Skin epidermis (tissue), 12 donors: ENCODE data around the gene ODAD4.
A peak's percentile ranks its signal among the peaks of the same experiment; 100 is the strongest.

Experiments used
- H3K27ac ChIP-seq, 21 experiments: fragments of 200-600 bp; sonication (generic) in 11 of 21; one replicate each; pipeline ENCODE4 v1.5.0; 2020; ENCODE audit warnings: mild to moderate bottlenecking in 3 of 21, inconsistent platforms in 2 of 21, moderate library complexity in 2 of 21
- H3K4me3 ChIP-seq, 7 experiments: fragments of 200-600 bp; sonication (generic) in 2 of 7; one replicate each; pipeline ENCODE4 v1.5.0; 2020; ENCODE audit warnings: inconsistent platforms in 2 of 7, mild to moderate bottlenecking in 2 of 7, moderate library complexity in 1 of 7

ODAD4 gene

DNA sequence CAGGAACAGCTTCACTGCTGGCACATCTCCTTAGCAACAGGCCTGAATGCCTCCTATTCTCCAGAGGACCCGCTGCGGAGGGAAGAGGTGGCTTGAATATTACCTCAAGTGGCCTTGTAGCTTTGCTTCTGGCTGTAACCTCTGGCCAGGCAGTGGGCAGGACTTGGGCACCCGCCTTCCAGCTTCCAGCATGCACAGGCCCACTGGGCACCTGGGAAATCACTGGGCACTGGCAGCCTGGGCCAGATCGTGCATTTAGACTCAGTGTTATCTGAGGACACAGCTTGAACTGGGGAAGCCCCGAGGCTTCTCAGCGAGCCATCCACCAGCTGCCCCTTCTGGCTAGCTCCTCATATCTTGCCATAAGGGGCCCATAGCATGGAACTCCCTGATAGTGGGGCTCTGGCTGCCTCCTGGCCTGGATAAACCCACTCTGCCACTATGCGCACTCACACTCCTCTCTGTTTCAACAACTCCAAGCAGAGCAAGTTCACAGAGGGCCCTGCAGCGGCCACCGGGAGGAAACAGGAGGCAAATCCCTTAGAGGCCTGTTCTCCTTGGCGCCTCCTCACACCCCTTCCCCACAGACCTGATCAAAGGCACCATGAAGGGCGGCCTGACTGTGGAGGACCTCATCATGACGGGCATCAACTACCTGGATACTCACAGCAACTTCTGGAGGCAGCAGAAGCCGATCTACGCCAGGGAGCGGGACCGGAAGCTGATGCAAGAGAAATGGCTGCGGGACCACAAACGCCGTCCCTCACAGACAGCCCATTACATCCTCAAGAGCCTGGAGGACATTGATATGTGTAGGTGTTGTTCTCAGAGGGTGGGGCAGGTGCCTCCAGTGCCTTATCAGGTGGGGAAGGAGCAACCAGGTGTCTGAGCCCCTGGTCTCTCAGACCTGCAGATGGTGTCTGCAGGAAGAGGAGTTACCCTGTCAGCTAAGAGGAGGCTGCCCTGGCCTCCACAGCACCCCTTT, 7.8 kb downstream of the ODAD4 start:
- Histone ChIP-seq H3K27ac (no peak overlapping the region), H3K4me3 (no peak overlapping the region)

DNA sequence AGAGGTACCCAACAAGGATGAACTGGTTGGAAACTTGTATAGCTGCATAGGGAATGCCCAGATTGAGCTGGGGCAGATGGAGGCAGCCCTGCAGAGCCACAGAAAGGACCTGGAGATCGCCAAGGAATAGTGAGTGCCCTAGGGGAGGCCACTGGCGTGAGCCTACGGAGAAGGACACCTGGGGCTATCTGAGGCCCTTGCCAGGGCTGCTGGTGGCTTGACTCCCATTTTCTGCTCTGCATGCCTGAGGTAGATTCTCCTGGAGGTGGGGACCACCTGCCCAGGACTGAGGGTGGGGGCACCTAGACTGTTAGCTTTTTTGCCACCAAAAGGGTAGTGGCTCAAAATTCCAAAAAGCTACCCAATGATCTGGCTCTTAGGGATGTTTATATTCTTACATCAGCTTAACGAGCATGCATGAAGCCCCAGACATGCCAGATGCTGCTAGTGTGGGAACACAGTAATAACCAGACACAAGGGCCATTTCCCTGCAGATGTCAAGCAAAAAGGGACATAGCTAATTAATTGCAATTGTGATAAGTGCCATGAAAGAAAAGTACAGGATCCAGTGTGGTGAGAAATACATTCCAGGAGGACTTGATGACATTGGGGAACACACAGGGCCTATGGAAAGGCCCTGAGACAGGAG, 8.8 kb downstream of the ODAD4 start:
- no peak overlapping the region for H3K27ac ChIP-seq
- no peak overlapping the region for H3K4me3 ChIP-seq

DNA sequence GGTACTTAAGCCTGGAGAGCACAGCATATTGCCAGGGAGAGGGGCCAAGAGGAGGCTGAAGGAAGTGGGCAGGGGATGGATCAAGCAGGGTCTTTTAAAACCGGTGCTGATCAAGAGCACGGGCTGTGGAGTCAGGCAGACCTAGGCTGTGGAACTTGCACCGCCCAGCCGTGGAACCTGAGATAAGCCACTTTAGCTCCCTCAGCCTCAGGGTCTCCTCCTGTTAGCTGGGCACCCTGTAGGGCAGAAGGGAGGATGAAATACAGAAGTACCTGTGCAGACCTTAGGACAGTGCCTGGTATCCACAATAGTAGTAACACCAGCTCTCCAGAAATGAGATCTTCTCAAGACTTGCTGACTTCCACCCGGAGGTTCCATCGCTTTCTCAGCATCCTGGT, 9.3 kb downstream of the ODAD4 start:
- H3K27ac ChIP-seq: no peak overlapping the region
- no peak overlapping the region for H3K4me3 ChIP-seq

DNA sequence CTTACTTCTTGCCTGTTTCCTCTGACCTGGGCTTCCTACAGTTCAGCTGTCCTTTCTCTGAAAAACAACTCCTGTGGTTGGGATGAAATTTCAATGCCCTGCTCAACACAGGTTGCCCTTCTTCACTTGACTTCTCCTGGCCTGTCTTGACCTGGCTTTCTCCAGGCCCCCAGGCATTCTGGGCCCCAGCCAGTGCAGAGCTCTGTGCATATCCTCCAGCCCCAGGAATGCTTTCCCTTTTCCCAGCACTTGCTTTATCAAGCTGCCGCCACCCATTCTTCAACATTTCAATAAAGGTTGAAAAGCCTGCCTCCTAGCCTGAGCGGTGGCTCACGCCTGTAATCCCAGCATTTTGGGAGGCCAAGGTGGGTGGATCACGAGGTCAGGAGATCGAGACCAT, 10.8 kb downstream of the ODAD4 start:
- H3K4me3 ChIP-seq: no peak overlapping the region
- H3K27ac ChIP-seq: no peak overlapping the region

DNA sequence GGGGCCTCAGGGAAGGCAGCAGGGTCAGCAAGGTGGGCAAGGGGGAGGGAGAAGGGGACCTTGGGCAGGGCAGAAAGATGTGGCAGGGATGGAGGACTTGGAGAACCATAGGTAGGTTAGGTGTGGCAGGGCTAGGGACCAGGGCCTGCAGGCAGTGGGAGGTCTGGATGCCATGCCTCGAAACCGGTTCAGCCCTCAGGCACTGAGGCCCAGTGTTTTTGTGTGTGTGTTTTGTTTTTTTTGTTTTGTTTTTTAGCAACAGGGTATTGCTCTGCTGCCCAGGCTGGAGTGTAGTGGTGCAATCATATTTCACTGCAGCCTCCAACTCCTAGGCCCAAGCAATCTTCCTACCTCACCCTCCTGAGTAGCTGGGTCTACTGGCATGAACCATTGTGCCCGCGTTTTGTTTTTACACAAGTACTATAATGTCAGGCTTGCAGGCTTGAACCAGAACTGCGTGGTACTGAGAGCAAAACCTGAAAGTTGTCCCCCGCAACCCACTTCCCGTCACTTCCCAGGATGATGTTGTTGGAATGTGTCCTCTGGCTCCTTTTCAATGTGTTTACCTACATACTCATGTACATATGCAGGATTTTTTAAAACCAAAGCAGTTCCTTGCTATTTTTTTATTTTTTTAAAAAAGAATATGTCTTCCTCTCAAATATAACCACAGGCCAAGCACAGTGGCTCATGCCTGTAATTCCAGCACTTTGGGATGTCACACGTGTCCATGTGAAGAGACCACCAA, 12.4 kb downstream of the ODAD4 start:
- H3K4me3 ChIP-seq: no peak overlapping the region

DNA sequence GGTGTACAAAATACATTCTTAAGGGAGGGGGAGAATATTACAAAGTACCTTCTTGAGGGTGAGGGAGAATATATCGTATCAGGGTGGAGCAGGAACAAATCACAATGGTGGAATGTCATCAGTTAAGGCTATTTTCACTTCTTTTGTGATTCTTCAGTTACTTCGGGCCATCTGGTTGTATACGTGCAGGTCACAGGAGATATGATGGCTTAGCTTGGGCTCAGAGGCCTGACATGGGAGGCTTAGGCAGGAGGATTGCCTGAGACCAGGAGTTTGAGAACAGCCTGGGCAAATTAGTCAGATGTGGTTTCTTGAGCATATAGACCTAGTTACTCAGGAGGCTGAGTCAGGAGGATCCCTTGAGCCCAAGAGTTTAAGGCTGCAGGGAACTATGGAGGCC, 13.1 kb downstream of the ODAD4 start:
- Histone ChIP-seq H3K4me3 (no peak overlapping the region), H3K27ac (no peak overlapping the region)

More for the DNA sequence above, 12.4 kb downstream of the ODAD4 start:
- no peak overlapping the region for H3K27ac ChIP-seq

DNA sequence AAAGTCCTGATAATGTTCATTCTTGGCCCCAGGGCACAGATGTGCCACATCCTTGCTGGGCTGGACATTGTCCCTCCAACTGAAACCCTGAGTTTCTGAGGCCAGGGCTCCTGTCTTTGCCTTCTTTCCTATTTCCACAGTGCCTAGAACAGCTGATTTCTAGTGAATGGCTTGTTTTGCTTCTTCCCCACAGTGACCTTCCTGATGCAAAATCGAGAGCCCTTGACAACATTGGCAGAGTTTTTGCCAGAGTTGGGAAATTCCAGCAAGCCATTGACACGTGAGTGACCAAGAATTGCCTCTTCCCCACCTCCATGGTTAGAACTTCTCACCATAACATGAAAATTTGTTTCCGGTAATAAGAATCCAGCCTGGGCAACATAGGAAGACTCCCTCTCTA, 14.5 kb downstream of the ODAD4 start:
- Histone ChIP-seq H3K4me3 (no peak overlapping the region), H3K27ac (no peak overlapping the region)

DNA sequence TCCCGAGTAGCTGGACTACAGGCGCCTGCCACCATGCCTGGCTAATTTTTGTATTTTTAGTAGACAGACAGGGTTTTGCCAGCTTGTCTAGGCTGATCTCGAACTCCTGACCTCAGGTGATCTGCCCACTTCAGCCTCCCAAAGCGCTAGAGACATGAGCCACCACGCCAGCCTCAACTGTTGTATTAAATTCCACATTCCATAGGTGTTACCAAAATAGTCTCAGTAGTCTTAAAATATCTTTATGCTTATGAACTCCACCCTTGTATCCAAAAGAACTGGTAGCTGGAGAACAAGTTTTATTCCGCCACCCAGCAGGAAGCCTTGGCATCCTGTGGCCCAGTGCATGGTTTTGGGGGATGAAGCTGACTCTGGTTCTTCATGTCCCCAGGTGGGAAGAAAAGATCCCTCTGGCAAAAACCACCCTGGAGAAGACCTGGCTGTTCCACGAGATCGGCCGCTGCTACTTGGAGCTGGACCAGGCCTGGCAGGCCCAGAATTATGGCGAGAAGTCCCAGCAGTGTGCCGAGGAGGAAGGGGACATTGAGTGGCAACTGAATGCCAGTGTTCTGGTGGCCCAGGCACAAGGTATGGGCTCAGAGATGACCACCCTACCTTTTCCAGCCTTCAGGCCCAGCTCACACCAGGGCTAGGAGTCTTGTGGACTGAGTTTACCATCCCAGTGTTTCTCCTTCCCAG, 18.5 kb downstream of the ODAD4 start:
- Histone ChIP-seq H3K27ac (no peak overlapping the region), H3K4me3 (no peak overlapping the region)

DNA sequence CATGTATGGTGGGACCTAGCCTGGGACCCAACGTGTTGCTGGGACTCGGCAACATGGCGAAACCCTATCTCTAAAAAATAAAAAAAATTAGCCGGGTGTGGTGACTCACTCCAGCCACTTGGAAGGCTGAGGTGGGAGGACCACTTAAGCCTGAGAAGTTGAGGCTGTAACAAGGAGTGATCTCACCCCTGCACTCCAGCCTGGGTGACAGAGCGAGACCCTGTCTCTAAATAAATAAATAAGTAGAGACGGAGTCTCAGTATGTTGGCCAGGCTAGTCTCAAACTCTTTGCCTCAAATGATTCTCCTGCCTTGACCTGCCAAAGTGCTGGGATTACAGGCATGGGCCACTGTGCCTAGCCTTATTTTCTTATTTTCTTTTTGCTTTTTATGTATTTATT, 26.1 kb downstream of the ODAD4 start:
- H3K4me3 ChIP-seq: no peak overlapping the region
- H3K27ac ChIP-seq: no peak overlapping the region

DNA sequence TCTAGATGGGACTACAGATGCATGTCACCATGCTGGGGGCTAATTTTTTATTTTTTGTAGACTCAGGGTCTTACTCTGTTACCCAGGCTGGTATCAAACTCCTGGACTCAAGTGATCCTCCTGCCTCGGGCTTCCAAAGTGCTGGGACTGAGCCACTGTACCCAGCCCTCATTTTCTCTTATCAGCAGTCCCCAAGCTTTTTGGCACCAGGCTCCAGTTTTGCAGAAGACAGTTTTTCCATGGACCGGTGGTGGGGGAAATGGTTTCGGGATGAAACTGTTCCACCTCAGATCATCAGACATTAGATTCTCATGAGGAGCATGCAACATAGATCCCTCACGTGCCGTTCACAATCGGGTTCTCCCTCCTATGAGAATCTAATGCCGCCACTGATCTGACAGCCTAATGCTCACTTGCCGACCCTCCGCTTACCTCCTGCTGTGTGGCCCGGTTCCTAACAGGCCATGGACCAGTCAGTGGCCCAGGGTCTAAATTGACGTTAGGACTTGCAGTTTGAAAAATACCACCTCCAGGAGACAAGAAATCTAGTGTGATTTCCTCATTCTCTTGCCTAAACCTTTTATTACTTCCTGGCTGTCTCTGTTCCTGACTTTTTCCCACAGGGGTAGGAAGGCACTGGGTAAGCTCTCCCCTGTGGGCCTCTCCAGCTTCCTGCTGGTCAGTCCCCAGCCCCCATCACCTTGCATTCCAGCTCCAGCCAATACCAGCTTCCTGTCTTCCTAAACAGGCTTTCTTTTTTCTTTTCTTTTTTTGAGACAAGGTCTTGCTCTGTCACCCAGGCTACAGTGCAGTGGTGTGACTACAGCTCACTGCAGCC, 26.8 kb downstream of the ODAD4 start:
- H3K27ac ChIP-seq: no peak overlapping the region
- H3K4me3 ChIP-seq: no peak overlapping the region

DNA sequence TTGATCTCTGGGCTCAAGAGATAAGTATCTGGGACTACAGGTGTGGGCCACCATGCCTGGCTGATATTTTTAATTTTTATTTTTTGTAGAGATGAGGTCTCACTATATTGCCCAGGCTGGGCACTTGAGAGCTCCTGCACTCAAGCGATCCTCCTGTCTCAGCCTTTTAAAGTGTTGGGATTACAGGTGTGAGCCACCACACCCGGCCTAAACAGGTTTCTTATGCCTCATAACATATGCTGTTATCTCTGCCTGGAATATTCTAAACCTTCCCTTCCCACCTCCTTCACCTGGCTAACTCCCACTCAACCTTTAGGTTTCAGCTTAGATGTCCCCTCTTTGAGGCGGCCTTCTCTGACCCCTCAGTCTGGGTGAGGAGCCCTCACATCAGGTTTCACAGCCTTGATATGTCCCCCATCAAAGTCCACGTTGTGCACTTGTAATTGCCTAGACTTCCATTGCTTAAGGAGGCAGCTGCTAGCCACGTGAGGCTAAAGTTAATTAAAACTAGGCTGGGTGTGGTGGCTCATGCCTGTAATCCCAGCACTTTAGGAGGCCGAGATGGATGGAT, 27.5 kb downstream of the ODAD4 start:
- no peak overlapping the region for H3K4me3 ChIP-seq
- H3K27ac ChIP-seq: no peak overlapping the region

DNA sequence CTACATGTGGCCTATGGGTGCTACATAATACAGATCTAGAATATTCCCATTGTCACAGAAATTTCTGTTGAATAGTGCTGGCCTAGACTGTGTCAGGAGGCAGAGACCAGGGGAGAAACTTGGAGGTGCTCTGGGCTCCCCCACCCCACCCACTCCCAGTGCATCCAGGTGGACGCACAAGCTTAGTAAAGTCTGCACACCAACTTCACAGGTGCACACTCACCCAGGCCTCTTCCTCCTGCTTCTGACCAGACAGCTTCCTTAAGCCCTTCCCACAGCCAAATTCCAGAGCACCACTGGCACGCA, 28.6 kb downstream of the ODAD4 start:
- Histone ChIP-seq H3K4me3 (no peak overlapping the region), H3K27ac (no peak overlapping the region)

DNA sequence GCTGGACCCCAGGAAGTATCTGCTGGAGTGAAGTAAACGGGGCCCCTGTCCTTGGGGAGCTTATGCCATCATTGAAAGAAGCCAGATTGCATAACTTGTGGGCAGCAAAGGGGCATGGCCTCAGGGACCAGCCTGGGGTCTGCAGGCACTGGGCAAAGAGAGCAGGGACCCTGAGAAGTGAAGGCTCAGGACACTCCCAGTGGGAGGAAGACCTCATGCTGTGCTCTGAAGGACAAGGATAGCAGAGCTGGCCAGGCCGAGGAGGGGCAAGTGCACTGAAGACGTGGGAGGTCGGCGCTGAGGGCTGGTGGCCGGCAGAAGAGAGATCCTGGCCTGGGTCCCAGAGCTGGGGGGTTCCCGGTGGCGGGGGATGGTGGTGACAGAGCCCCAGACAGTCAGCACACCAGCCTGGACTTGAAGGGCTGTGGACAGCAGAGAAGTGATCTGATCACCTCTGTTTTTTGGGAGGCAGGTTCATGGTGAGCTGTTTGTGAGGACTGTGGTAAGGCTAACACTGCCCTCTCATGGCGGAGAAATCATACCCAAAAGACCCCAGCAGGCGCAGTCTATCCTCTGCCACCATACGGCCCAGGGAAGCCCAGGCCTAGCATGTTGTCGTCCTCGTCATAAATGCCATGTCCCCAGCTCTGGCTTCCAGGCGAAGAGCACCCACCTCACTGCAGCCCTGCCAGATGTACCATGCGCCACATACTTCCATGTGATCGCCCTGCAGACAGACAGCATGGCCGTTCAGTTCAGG, 29.1 kb downstream of the ODAD4 start:
- no peak overlapping the region for H3K4me3 ChIP-seq
- H3K27ac ChIP-seq: no peak overlapping the region

DNA sequence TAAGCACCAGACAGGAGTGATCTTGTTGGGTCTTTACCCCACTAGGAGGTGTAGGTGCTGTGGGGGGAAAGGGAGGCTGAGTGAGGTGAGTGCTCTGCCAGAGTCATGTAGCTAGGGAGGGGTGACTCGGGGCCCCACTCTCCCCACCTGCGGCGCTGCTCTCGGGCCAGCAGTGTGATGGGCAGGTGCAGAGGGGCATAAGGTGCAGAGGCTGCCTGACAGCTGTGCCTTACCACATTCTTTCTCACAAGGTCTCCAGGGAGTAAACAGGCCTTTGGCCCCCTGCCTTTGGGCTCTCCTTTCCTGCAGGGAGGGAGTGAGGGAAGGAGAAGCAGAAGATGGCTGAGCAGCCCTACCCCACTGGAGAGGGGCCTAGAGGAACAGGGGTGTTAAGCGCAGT, 31.7 kb downstream of the ODAD4 start:
- Histone ChIP-seq H3K27ac (no peak overlapping the region), H3K4me3 (no peak overlapping the region)

DNA sequence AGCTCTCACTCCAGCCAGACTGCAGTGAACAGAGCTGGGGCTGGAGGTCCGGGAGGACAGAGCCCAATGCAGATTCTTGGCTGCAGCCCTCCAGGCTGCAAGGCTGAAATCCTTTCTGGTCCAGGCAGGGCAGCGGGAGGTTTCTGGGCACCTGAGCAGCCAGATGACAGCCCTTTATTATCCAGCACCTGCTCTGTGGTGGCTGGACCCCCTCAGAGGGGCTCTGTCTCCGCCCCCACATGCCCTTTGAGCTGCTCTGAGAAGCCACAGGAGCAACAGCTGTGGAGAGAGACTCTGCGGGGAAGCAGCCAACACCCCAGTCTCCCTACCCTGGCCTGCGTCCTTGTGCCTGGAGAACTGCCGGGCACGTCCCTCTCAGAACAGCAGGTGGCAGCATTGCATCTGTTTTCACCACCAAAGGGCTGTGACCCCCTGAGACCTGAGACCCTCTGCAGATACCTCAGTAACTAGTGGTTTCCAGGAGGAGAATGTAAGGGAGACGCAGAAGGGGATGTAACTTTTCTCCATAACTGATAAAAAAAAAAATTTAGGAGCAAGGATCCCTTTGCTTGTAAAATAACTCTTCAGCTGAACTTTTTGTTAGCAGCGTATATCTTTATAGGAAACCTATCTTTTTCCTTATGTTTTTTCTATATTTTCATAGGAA, 32.5 kb downstream of the ODAD4 start:
- no peak overlapping the region for H3K27ac ChIP-seq
- H3K4me3 ChIP-seq: no peak overlapping the region

DNA sequence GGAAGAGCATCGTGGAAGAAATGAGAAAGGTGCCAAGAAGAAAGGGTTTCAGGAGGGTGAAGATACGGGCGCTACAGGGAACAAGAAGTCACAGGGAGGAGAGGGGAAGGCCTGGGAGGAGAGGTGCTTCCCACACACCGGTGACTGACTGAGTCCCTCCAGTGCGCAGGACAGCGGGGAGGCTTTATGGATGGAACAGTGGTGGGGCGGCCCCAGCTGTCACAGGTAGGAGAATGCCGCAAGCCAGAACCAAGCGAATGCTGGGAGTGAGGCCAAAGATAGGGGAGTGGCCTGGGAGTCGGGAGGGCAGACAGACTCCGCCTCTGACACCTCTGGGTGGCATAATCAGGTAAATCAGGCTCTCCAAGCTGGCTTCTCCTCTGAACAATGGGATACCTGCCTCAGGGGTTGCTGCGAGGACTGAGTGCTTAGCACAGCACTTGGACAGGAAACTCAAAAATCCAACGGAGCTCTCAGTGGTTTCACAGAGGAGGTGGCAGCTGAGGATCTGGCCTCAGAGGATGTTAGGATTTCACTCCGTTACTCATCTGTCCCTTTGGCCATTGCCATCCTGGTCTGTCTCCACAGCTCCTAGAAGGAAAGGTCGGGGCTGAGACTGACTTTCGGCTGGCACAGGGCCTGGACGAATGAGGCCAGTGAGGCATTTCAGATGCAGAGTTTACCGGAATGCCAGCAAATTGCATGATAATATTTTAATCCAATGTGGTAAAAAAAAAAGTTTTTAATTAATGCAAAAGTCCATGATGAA, 35.5 kb downstream of the ODAD4 start:
- peak overlapping the region; percentile 65 to 92 (median 89) for H3K4me3 ChIP-seq
- peak overlapping the region in 20 of 21 experiments; percentile 60 to 97 (median 93) for H3K27ac ChIP-seq
